HG03139 (cell line): ENCODE measurements around the gene RSPO3.

Source experiments
- ATAC-seq: cut with Tn5 transposase; IDR thresholded peaks from one replicate; pipeline ENCODE4 v1.9.1; 2021; ENCODE audit not compliant: unreplicated experiment

Gene RSPO3

DNA sequence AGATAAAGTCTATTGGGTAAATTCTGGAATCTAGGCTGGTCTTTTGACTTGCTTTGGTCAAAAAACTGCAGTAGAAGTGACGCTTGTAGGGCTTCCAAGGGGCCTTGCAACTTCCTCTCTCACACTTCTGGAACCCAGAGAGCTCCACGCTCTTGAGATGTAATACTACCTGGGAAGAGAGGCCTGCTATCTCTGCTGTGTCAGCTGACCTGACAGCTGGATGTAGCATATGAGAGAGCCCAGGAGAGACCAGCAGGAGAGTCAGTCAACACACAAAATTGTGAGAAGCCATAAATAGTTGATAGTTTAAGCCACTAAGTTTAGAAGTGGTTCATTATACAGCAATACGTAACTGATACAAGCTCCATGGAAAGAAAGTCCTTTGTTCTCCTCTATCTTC, 7.8 kb upstream of the RSPO3 start:
- ATAC-seq, result no peak

DNA sequence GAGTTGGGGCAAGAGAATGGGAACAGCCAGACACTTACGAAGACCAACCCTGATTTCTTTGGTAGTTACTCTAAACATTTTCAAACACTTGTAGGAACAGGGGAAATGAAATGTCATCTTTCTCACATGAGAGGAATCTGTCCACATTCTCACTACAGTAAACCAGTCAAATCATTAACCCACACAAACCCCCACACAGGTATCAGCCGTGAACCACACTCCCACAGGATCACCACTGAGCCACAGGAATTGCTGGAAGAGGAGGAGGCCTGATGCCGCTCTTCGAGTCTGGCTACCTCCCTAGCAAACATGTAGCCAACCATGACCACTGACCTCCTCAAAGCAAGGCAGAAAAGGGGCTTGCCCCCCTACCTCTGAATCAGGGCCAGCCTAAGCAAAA, 6.9 kb upstream of the RSPO3 start:
- ATAC-seq, result no peak

GRCh38 chr6:127114214-127114760, 4.2 kb upstream of the RSPO3 start:
- no peak for ATAC-seq

DNA sequence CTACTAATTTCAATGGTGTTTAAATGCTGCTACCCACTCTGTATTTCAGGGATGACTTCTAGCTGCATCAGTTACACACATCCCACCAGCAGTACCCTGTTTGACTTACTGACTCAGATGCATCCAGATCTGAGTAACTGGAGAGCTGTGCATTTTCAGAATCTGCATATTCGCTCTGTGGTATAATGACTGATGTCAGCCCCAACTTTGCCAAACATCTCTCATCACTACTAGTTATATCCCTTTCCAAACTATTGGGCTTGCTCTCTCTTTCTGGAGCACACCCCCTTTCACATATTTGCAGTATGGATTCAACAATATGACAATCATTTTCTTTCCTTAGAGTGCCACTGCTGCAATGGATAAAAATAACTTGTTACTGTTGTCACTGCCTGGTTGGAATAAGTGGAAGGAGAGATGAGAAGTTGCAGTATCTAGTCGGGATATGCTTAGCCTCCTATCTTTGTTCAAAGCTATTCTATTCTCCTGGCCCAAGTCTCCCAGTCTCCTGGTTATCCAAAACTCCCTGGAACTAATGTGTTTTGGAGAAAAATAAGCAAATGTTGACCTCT, 3.3 kb upstream of the RSPO3 start:
- no peak for ATAC-seq

- no peak for ATAC-seq
Observed at GRCh38 chr6:127115746-127116145, 2.7 kb upstream of the RSPO3 start.

DNA sequence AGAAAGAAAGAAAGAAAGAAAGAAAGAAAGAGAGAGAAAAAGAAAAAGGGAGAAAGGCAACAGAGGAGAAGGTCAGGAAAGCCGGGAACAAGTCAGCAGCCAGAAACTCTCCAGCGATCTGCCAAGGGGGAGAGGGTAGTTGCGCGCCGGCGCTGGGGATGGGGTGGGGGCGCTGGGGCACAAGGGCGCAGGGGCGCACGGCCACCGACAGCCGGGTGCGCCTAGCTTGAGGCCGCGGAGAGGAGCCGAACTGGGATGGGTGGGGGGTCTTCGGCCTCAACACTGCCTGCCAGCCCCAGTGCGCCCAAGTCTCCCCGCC, 533 bp upstream of the RSPO3 start:
- ATAC-seq, result no peak

GRCh38 chr6:127119102-127120022, 891 bp downstream of the RSPO3 start:
- ATAC-seq, result no peak

- no peak for ATAC-seq
Observed at GRCh38 chr6:127120023-127120786, 1.7 kb downstream of the RSPO3 start.

- peak; percentile 72 for ATAC-seq
Observed at GRCh38 chr6:127120787-127121636, 2.5 kb downstream of the RSPO3 start.

DNA sequence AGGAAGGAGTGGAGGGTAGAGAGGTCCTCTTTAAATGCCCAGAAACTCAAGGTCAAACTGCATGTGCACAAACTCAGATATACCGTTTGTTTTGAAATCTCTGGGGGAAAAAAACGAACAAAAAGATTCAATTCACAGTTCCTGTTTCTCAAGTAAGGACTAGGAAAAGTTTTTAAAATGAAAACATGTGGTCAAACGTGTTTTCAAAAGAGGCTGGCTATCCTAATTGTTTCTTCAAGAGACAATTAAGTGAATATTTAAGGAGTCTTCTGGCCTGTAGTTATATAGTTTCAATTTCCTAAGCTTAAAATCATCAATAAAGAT, 3.1 kb downstream of the RSPO3 start:
- ATAC-seq, result no peak

- ATAC-seq, result no peak
Observed at GRCh38 chr6:127124172-127124571, 5.7 kb downstream of the RSPO3 start.

DNA sequence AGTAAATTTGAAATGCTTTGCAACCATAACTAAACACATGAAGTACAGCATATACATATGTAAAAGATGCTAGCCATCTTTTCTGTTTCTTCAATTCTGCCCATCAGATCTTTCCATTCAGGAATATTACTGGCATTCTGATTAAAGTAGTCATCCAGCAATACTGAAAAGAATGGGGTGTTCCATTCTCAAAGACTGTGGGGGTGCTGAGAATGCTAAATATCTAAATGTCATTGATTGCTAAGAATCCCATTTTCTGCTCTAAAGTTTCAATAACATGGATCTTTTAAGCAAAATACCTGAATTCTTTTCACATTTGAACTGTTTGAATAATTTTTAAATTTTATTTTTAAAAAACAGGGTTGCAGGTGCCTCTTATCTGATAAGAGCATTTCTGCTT, 6.2 kb downstream of the RSPO3 start:
- no peak for ATAC-seq

GRCh38 chr6:127128066-127128465, 9.6 kb downstream of the RSPO3 start:
- no peak for ATAC-seq

GRCh38 chr6:127129251-127129650, 10.8 kb downstream of the RSPO3 start:
- no peak for ATAC-seq

DNA sequence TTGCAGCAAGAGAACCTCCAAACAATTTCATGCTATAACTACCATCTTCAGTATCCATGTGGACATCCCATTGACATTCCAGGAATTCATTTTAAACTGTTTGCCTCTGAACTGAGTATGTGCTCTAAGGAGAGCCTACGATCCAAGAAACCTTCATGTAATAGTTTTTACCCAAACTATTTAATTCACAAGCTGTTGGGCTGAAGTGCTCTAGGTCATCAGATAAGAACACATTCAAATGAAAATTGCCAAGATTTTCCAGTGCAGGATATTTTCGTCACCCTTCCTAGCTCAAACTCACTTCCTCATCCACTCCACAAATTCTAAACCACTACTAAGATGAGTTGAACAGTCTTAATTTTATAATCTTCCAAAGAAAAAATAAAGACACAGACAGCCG, 12.8 kb downstream of the RSPO3 start:
- ATAC-seq, result no peak

DNA sequence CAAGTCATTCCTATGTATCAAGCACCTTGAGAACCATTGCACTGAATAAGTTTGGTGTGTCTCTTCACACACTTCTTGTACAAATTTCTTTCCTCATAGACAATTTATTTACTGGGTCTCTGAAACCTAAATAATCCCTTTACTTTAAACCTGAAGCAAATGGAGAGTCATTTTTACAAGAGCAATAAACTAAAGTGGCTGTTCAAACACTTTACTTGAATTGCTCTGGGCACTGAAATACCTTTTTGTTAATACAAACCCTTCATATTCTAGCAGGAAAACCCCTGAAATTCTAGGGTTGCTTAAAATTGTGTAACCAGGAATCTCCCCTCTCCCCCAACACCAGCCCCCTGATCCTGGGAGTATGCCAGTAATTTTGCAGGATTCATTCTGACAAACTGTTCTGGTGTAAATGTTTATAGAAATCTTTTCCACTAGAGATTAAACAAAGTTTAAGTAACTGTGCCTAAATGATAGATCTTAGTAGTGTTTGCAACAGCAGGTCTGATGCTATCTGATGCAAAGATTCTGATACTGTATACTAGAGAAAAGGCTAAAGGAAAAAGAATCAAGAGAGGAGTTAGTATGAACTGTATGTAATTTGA, 13.4 kb downstream of the RSPO3 start:
- no peak for ATAC-seq

GRCh38 chr6:127134136-127134535, 15.7 kb downstream of the RSPO3 start:
- ATAC-seq, result no peak

DNA sequence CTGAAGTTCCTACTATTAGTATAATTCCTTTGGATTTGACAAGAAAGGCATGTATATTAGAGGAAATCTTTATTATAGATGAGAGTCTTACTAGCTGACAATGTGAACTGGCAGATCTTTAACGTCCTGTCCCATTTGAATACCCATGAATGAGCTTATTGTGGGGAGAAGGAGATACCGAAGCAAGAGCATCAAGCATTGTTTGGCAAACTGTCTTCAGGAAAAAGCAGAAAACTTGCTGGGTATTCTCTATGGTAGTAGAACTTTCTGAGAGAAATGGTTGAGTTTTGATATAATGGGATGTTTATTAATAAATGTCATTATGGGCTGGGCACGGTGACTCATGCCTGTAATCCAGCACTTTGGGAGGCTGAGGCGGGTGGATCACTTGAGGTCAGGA, 18.3 kb downstream of the RSPO3 start:
- no peak for ATAC-seq

DNA sequence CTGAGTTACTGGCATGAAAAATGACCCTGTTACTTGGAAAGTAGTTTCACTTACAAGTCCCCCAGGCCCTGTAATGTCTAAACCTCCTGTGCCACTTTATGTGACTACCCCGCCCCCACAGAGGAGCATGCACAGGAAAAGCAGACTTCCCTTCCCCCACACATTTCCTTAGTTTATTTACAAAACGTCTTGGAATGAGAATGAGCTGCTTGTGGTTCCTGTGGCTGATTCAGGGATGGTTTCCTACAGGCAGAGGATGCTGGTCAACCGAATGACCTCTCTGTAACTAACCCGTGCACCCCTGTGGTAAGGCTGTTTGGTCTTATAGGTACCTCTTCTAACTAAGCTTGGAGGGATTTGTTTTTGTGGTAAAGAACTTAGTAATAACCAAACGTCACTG, 28.5 kb downstream of the RSPO3 start:
- ATAC-seq, result no peak

- ATAC-seq, result no peak
Observed at GRCh38 chr6:127147534-127147933, 29.1 kb downstream of the RSPO3 start.

DNA sequence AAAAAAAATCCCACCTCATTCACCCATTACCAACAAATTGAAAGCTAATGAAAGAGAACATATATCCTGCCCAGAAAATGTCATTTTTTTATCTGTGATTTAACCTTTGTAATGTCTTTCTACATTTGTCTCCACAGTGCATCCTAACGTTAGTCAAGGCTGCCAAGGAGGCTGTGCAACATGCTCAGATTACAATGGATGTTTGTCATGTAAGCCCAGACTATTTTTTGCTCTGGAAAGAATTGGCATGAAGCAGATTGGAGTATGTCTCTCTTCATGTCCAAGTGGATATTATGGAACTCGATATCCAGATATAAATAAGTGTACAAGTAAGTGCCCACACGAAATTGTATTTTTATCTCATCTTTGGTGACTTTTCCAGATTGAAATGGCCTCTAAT, 30.0 kb downstream of the RSPO3 start:
- no peak for ATAC-seq
